ENCODE results near the gene ADGRV1.

- TF ChIP-seq FOXM1 (IDR thresholded peaks at IDR 0.05; ENCODE audit: borderline replicate concordance) (no peak), SP1 (IDR thresholded peaks at IDR 0.05) (no peak)
These were observed 150.9 kb downstream of the ADGRV1 start for GRCh38 chr5:90709323-90710155.
